ENCODE results near the gene MPHOSPH10. TPM values are rescaled to one million over a fixed set of nuclear protein-coding genes. Genes with fewer than 3 reads are reported as not detected.
A peak's percentile ranks its signal among the peaks of the same experiment; 100 is the strongest.
"Not testable (repeated sequence)": the region's sequence is repeated elsewhere in the genome, so short reads cannot be mapped to it uniquely, and the experiment has no call there.

MPHOSPH10 gene
- polyA plus RNA-seq: 9.7 to 20.3 TPM (median 16.1 TPM) in 3 replicates
- 66.6 TPM for polyA plus RNA-seq (2011; ENCODE audit: low read depth)
- 9.7 and 12.0 TPM in 2 replicates for polyA plus RNA-seq (2011; cell fraction: cytosol; rRNA removed)
- 14.1 and 24.5 TPM in 2 replicates for polyA plus RNA-seq (2011; cell fraction: nucleus; rRNA removed)
- 16.5 and 17.7 TPM in 2 replicates for polyA plus RNA-seq (2012; ENCODE audit: low replicate concordance)
- polyA minus RNA-seq: 1.2 to 7.4 TPM (median 2.0 TPM) in 3 replicates
- 10.6 TPM for polyA minus RNA-seq (2011; cell fraction: cytosol; rRNA and poly(A)+ RNA removed)
- 5.5 and 7.8 TPM in 2 replicates for polyA minus RNA-seq (2011; cell fraction: nucleus; rRNA and poly(A)+ RNA removed)

GRCh38 chr2:71130152-71130904 is at the start of gene MPHOSPH10, which contains the start of gene MCEE:
Gene MPHOSPH10, plus strand, starts transcription at chr2:71130634. Its CDS starts 32 bp downstream, at chr2:71130666.
Gene MCEE, minus strand, starts transcription at chr2:71130229. Its CDS starts 10 bp downstream, at chr2:71130219.
- Histone ChIP-seq H3K9ac (ENCODE audit: control insufficient read depth, extremely low read depth, insufficient read depth, low read length) (peak within 1 kb of the TSS; percentile 89), H4K20me1 (ENCODE audit: control insufficient read depth, extremely low read depth, insufficient read depth, low read length) (no peaks in the 10 kb centered on the region), H3K36me3 (ENCODE audit: control insufficient read depth in 2 of 2, extremely low read depth in 1 of 2, insufficient read depth in 2 of 2, low read length in 2 of 2) (peaks cover 0 to 6% of the 10 kb centered on the region in 2 experiments), H2AFZ (ENCODE audit: control insufficient read depth, low read length) (peak within 1 kb of the TSS; percentile 98), H3K27ac (ENCODE audit: control insufficient read depth, insufficient read depth, low read length) (peak within 1 kb of the TSS; percentile 86), H3K4me2 (ENCODE audit: control insufficient read depth, extremely low read depth, insufficient read depth, low read depth, low read length) (peak within 1 kb of the TSS; percentile 81), H3K9me1 (ENCODE audit: control insufficient read depth, extremely low read depth, insufficient read depth, low read length) (no peaks in the 10 kb centered on the region), H3K9me3 (ENCODE audit: control insufficient read depth, low read depth, low read length) (no peaks in the 10 kb centered on the region), H3K4me3 (ENCODE audit: control insufficient read depth in 2 of 3, extremely low read depth in 1 of 3, insufficient read depth in 2 of 3, low read depth in 1 of 3, low read length in 3 of 3) (peak within 1 kb of the TSS; percentile 68 to 93 (median 90)), H3K4me1 (ENCODE audit: control insufficient read depth, extremely low read depth, insufficient read depth, low read length) (peaks cover 10% of the 10 kb centered on the region), H3K79me2 (ENCODE audit: control insufficient read depth, insufficient read depth, low read length) (peaks cover 30% of the 10 kb centered on the region), H3K27me3 (ENCODE audit: control insufficient read depth, extremely low read depth, insufficient read depth, low read length) (no peaks in the 10 kb centered on the region)
- FAIRE-seq: no peak
- TF ChIP-seq EZH2 (IDR thresholded peaks at IDR 0.05; ENCODE audit: low read length) (no peak), CTCF (optimal IDR thresholded peaks at IDR 0.05 in 1 of 3, IDR thresholded peaks at IDR 0.05 in 1 of 3, conservative IDR thresholded peaks at IDR 0.05 in 1 of 3; ENCODE audit: extremely low read depth in 1 of 3, insufficient read depth in 2 of 3, low read length in 3 of 3) (no peak)
- dilution Hi-C loops (cut with MboI; ENCODE audit: extremely low pct_ligation_motif_present, low sequenced_read_pairs): no loop called here
- peak; percentile 25 for DNase-seq (ENCODE audit: low read depth, low spot score)

GRCh38 chr2:71082402-71083252 is 47.8 kb upstream of the MPHOSPH10 start:
- dilution Hi-C loops (cut with MboI; ENCODE audit: extremely low pct_ligation_motif_present, low sequenced_read_pairs): no loop called here
- Histone ChIP-seq H3K4me2 (ENCODE audit: control insufficient read depth, extremely low read depth, insufficient read depth, low read depth, low read length) (no peak overlapping the region), H3K27ac (ENCODE audit: control insufficient read depth, insufficient read depth, low read length) (no peak overlapping the region), H3K4me3 (ENCODE audit: control insufficient read depth in 2 of 3, extremely low read depth in 1 of 3, insufficient read depth in 2 of 3, low read depth in 1 of 3, low read length in 3 of 3) (no peak overlapping the region), H4K20me1 (ENCODE audit: control insufficient read depth, extremely low read depth, insufficient read depth, low read length) (no peaks in the 10 kb centered on the region), H3K27me3 (ENCODE audit: control insufficient read depth, extremely low read depth, insufficient read depth, low read length) (no peaks in the 10 kb centered on the region), H3K36me3 (ENCODE audit: control insufficient read depth in 2 of 2, extremely low read depth in 1 of 2, insufficient read depth in 2 of 2, low read length in 2 of 2) (peaks cover 0 to 6% of the 10 kb centered on the region in 2 experiments), H3K4me1 (ENCODE audit: control insufficient read depth, extremely low read depth, insufficient read depth, low read length) (no peaks in the 10 kb centered on the region), H3K79me2 (ENCODE audit: control insufficient read depth, insufficient read depth, low read length) (no peaks in the 10 kb centered on the region), H3K9ac (ENCODE audit: control insufficient read depth, extremely low read depth, insufficient read depth, low read length) (no peak overlapping the region), H3K9me3 (ENCODE audit: control insufficient read depth, low read depth, low read length) (no peaks in the 10 kb centered on the region), H2AFZ (ENCODE audit: control insufficient read depth, low read length) (no peak overlapping the region), H3K9me1 (ENCODE audit: control insufficient read depth, extremely low read depth, insufficient read depth, low read length) (no peaks in the 10 kb centered on the region)
- FAIRE-seq: no peak
- DNase-seq (ENCODE audit: low read depth, low spot score): no peak
- TF ChIP-seq CTCF (optimal IDR thresholded peaks at IDR 0.05 in 1 of 3, IDR thresholded peaks at IDR 0.05 in 1 of 3, conservative IDR thresholded peaks at IDR 0.05 in 1 of 3; ENCODE audit: extremely low read depth in 1 of 3, insufficient read depth in 2 of 3, low read length in 3 of 3) (no peak), EZH2 (IDR thresholded peaks at IDR 0.05; ENCODE audit: low read length) (no peak)

GRCh38 chr2:71083297-71083696 is 47.1 kb upstream of the MPHOSPH10 start:
- H3K9ac ChIP-seq (ENCODE audit: control insufficient read depth, extremely low read depth, insufficient read depth, low read length); H3K79me2 ChIP-seq (ENCODE audit: control insufficient read depth, insufficient read depth, low read length); H3K9me3 ChIP-seq (ENCODE audit: control insufficient read depth, low read depth, low read length); H4K20me1 ChIP-seq (ENCODE audit: control insufficient read depth, extremely low read depth, insufficient read depth, low read length); H2AFZ ChIP-seq (ENCODE audit: control insufficient read depth, low read length); FAIRE-seq; DNase-seq (ENCODE audit: low read depth, low spot score); H3K27ac ChIP-seq (ENCODE audit: control insufficient read depth, insufficient read depth, low read length); H3K9me1 ChIP-seq (ENCODE audit: control insufficient read depth, extremely low read depth, insufficient read depth, low read length); H3K4me3 ChIP-seq (ENCODE audit: control insufficient read depth in 2 of 3, extremely low read depth in 1 of 3, insufficient read depth in 2 of 3, low read depth in 1 of 3, low read length in 3 of 3); H3K36me3 ChIP-seq (ENCODE audit: control insufficient read depth in 2 of 2, extremely low read depth in 1 of 2, insufficient read depth in 2 of 2, low read length in 2 of 2); H3K27me3 ChIP-seq (ENCODE audit: control insufficient read depth, extremely low read depth, insufficient read depth, low read length); H3K4me1 ChIP-seq (ENCODE audit: control insufficient read depth, extremely low read depth, insufficient read depth, low read length); H3K4me2 ChIP-seq (ENCODE audit: control insufficient read depth, extremely low read depth, insufficient read depth, low read depth, low read length); dilution Hi-C loops (cut with MboI; ENCODE audit: extremely low pct_ligation_motif_present, low sequenced_read_pairs): not testable (repeated sequence)

Data from keratinocyte (primary cell).